Measurements from ENCODE around the gene XRCC4. TPM values are rescaled to one million over a fixed set of nuclear protein-coding genes. Genes with fewer than 3 reads are reported as not detected.

The XRCC4 gene
- total RNA-seq, 1 experiment from 2014 or later: 10.8 TPM

DNA sequence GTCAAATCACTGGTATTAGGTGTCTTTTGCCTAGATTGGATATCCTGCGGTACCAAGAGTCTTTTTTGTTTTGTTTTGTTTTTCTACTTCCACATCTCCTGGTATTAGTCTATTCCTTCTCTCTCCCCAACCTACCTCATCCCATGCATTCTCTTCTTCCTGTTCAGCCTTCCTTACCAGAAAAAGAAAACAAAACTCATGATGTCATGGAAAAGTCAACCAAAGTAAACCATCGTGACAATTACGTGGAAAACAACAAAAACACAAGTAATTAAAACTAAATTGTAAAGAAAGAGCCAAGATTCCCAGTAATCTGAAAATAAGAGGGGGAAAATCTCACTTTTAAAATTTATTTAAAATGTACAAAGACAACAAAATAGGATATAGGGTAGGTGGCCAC is 38.4 kb upstream of the XRCC4 start:
- no peak overlapping the region for H2BK120ac ChIP-seq (ENCODE audit: low read depth, low read length, poor library complexity, severe bottlenecking)
- H3K79me1 ChIP-seq (ENCODE audit: insufficient read depth, low read depth, low read length, poor library complexity, severe bottlenecking): no peaks in the 10 kb centered on the region
- Mint-ChIP-seq H3K4me3 (no peak overlapping the region), H3K27me3 (ENCODE audit: low read depth) (no peaks in the 10 kb centered on the region), H3K36me3 (ENCODE audit: insufficient read depth in 1 of 3, low read depth in 3 of 3) (no peaks in the 10 kb centered on the region), H3K4me1 (peaks cover 24 to 30% of the 10 kb centered on the region in 2 experiments), H3K27ac (no peak overlapping the region), H3K9me3 (no peaks in the 10 kb centered on the region)
- no peak overlapping the region for H2BK15ac ChIP-seq (ENCODE audit: low read depth, low read length)
- H4K5ac ChIP-seq (ENCODE audit: insufficient read length, low read depth, low read length): no peak overlapping the region
- WGBS (ENCODE audit: extremely low coverage, insufficient read length, low lambda C conversion rate): no CpG with 5 or more reads among the region's 3 CpGs
- H2BK12ac ChIP-seq (ENCODE audit: insufficient read length, low read depth, low read length): no peak overlapping the region
- no peak overlapping the region for H4K8ac ChIP-seq (replicated peaks; ENCODE audit: insufficient read length, low read depth, low read length)
- H3K23me2 ChIP-seq (ENCODE audit: insufficient read length, low read depth, low read length, poor library complexity, severe bottlenecking): no peaks in the 10 kb centered on the region
- H3K23ac ChIP-seq (ENCODE audit: insufficient read length, low read depth, low read length): no peak overlapping the region
- no peak overlapping the region for H2BK20ac ChIP-seq (ENCODE audit: low read depth, low read length, poor library complexity, severe bottlenecking)
- no peak overlapping the region for H3K9ac ChIP-seq (ENCODE audit: extremely low read depth, insufficient read length, low read length)
- H3K4ac ChIP-seq (ENCODE audit: low read depth, low read length): no peak overlapping the region
- no peak overlapping the region for H2BK5ac ChIP-seq (ENCODE audit: insufficient read length, low read length)
- no peak overlapping the region for H2AK5ac ChIP-seq (ENCODE audit: insufficient read length, low read length)
- H2AFZ ChIP-seq (ENCODE audit: low read length): no peak overlapping the region
- TF ChIP-seq, protein P1, sequence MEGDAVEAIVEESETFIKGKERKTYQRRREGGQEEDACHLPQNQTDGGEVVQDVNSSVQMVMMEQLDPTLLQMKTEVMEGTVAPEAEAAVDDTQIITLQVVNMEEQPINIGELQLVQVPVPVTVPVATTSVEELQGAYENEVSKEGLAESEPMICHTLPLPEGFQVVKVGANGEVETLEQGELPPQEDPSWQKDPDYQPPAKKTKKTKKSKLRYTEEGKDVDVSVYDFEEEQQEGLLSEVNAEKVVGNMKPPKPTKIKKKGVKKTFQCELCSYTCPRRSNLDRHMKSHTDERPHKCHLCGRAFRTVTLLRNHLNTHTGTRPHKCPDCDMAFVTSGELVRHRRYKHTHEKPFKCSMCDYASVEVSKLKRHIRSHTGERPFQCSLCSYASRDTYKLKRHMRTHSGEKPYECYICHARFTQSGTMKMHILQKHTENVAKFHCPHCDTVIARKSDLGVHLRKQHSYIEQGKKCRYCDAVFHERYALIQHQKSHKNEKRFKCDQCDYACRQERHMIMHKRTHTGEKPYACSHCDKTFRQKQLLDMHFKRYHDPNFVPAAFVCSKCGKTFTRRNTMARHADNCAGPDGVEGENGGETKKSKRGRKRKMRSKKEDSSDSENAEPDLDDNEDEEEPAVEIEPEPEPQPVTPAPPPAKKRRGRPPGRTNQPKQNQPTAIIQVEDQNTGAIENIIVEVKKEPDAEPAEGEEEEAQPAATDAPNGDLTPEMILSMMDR (conservative IDR thresholded peaks at IDR 0.05): no peak
- H3K14ac ChIP-seq (ENCODE audit: insufficient read depth, low read length): no peak overlapping the region
- H3K4me1 ChIP-seq (ENCODE audit: insufficient read depth, low read length): peaks cover 4% of the 10 kb centered on the region; the same call in 1 of the 2 replicates
- no peaks in the 10 kb centered on the region for H3K9me3 ChIP-seq (ENCODE audit: control insufficient read depth, low read depth, low read length)
- no peak overlapping the region for H4K91ac ChIP-seq (ENCODE audit: insufficient read length, low read depth, low read length)
- no peak overlapping the region for H3K27ac ChIP-seq (ENCODE audit: insufficient read length, low read depth, low read length)
- H3K4me2 ChIP-seq (ENCODE audit: insufficient read depth, insufficient read length, low read length): no peak overlapping the region
- no peak overlapping the region for H3K56ac ChIP-seq (ENCODE audit: insufficient read length, low read depth, low read length)
- no peak overlapping the region for H3T11ph ChIP-seq (ENCODE audit: low read length)
- H3K79me2 ChIP-seq (ENCODE audit: insufficient read depth, low read length): no peaks in the 10 kb centered on the region
- no peak overlapping the region for H3K18ac ChIP-seq (ENCODE audit: insufficient read length, low read depth, low read length)
- no peak for DNase-seq
- no peaks in the 10 kb centered on the region for H4K20me1 ChIP-seq (ENCODE audit: control insufficient read depth, insufficient read depth, insufficient read length)
- no peaks in the 10 kb centered on the region for H3K27me3 ChIP-seq (ENCODE audit: insufficient read depth, low read length)
